Vagina (tissue), 2 donors: ENCODE results near the gene RCAN2.

Experiments used
- CTCF ChIP-seq, 3 experiments: fragments of 450-650 bp in 2 of 3; fragments of 200-600 bp in 1 of 3; sonication (generic) in 1 of 3; IDR thresholded peaks; one replicate each; pipeline ENCODE4 v1.5.1; 2017 to 2019; ENCODE audit warnings: antibody characterized with exemption in 3 of 3, mild to moderate bottlenecking in 2 of 3, moderate library complexity in 2 of 3
- POLR2AphosphoS5 ChIP-seq, 2 donors: sonication (generic); formaldehyde crosslinking; IDR thresholded peaks; one replicate each; pipeline ENCODE4 v1.9.0; 2017; ENCODE audit warnings: antibody characterized with exemption in 2 of 2, mild to moderate bottlenecking in 2 of 2, low read depth in 1 of 2; ENCODE audit not compliant: insufficient read depth in 1 of 2

DNA sequence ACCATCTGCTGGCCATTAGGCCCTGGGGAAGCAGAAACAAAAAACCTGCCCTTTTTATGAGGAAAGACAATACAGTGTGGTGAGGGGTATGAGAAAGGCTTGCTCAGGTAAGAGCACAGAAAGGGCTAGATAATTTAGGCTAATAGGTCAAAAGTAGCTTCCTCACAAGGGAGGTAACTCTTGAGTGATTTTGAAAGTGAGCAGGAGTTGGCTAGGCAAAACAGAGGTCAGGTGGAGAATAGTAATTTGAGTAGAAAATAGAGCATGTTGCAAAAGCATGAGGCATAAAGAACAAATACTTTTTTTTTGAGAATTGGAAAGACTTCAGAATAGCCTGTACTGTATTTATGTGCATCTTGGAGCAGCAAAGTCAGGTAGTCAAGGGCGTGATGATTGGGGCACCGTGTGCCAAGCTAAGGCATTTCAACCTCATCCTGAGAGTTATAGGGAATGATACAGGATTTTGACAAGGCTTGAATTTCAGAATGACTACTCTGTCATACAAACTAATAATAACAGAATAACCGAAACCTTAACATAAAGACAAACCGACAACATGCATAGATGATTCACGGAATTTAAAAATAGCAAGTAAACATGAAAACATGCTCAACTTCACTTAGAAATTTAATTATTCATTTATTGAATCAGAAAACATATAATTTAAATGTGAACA lies 197.5 kb downstream of the RCAN2 start:
- no peak for TF ChIP-seq CTCF (IDR thresholded peaks at IDR 0.05)
- no peak for TF ChIP-seq POLR2AphosphoS5 (IDR thresholded peaks at IDR 0.05; ENCODE audit: insufficient read depth in 1 of 2, low read depth in 1 of 2)
